ENCODE measurements around the gene RRAGD.

RRAGD gene, protein sequence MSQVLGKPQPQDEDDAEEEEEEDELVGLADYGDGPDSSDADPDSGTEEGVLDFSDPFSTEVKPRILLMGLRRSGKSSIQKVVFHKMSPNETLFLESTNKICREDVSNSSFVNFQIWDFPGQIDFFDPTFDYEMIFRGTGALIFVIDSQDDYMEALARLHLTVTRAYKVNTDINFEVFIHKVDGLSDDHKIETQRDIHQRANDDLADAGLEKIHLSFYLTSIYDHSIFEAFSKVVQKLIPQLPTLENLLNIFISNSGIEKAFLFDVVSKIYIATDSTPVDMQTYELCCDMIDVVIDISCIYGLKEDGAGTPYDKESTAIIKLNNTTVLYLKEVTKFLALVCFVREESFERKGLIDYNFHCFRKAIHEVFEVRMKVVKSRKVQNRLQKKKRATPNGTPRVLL

DNA sequence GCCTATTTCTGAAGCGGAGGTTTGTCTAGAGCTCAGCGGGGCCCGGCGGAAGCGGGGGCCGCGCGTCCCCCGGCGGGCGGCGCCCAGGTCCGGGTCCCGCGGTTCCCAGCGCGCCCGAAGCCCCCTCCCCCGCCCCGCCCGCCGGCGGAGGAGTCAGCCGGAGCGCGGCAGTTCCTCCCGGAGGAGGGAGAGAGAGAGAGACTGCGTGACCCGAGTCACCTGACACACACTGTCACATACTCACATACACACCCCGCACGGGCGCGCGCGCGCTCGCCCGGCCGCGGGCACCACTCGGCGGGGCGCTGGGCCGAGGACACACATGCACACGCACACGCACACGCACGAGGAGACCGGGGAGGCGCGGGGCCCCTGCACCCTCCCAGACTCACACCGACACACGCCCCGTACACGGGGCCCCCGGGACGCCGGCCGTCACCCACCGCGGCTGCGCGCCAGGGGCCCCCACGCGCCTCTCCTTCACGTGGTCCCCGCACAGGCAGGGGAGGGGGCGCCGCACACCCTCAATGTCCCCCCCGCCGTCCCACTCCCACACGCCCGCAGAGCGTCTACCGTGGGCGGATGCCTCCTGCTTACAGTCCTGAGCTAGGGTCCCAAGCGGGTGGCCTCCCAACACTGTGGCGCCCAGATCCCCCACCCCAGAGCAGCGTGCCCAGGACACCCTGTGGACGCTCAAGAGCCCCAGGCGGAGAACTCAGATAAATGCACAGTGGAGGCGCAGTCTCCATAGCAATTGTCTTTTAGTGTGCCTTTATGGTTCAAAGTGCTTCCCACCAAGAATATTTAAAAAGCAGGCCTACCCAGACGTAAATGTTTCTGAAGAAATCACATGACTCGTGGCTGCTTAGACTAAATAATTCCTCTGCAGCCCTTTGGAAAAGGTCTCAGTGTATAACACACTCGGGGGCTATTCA lies at the start of gene RRAGD:
Gene RRAGD (minus strand): TSS at position 203 of the 935 bp plus-strand sequence. CDS start 280 bp downstream, outside the sequence.
- Mint-ChIP-seq H3K27me3 (peaks cover 9% of the 10 kb centered on the region), H3K4me3 (peak within 1 kb of the TSS; percentile 93), H3K36me3 (no peaks in the 10 kb centered on the region), H3K9me3 (ENCODE audit: low read depth) (no peaks in the 10 kb centered on the region), H3K4me1 (ENCODE audit: low read depth) (peaks cover 19% of the 10 kb centered on the region), H3K27ac (peak within 1 kb of the TSS; percentile 93)

DNA sequence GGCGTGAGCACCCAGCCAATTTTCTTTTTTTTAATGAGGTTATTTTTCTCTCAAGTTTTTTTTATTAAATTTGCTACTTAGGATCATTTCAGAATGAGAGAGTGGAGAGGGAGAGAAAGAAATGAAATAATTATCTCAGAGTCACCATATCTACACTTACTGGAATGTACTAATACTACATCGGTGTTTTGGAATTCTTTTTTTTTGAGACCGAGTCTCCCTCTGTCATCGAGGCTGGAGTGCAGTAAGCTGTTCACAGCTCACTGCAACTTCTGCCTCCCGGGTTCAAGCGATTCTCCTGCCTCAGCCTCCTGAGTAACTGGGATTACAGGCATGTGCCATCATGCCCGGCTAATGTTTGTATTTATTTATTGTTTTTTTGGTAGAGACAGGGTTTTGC lies 48.6 kb upstream of the RRAGD start:
- Mint-ChIP-seq H3K9me3 (ENCODE audit: low read depth) (no peaks in the 10 kb centered on the region), H3K36me3 (no peaks in the 10 kb centered on the region), H3K4me1 (ENCODE audit: low read depth) (peaks cover 1% of the 10 kb centered on the region), H3K27ac (no peak overlapping the region), H3K27me3 (no peaks in the 10 kb centered on the region), H3K4me3 (no peak overlapping the region)

DNA sequence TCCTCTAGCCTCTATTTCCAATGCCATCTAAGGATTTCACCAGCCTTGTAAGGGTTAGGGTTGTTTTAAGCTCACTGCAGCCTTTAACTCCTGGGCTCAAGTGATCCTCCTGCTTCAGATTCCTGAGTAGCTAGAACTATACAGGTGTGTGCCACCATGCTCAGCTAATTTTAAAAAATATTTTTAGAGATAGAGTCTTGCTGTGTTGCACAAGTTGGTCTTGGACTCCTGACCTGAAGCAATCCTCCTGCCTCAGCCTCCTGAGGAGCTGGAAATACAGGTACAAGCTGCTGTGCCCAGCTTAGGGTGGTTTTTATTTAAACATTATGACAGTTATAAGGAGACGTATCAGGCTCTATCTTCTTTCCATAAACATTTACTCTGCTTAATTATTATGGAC lies 47.4 kb upstream of the RRAGD start:
- Mint-ChIP-seq H3K9me3 (ENCODE audit: low read depth) (no peaks in the 10 kb centered on the region), H3K4me1 (ENCODE audit: low read depth) (no peaks in the 10 kb centered on the region), H3K27me3 (no peaks in the 10 kb centered on the region), H3K27ac (no peak overlapping the region), H3K36me3 (no peaks in the 10 kb centered on the region), H3K4me3 (no peak overlapping the region)

DNA sequence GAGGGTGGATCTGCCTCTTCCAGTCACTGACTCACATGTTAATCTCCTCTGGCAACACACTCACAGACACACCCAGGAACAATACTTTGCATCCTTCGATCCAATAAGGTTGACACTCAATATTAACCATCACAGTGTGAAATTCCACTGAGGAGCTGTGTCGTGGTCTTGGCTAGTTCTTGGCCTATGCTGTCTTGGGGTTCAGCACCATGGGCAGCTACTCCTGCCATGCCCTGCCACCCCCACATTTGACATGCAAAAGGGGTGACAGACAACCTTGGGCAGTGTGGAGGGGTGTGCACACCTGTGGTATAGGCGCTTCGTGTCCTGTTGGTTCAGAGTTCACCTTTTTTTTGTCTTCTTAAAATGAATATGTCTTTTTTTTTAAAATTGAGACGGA lies 46.6 kb upstream of the RRAGD start:
- no peaks in the 10 kb centered on the region for H3K4me1 Mint-ChIP-seq (ENCODE audit: low read depth)
- H3K27ac Mint-ChIP-seq = no peak overlapping the region
- no peaks in the 10 kb centered on the region for H3K27me3 Mint-ChIP-seq
- peaks cover 4% of the 10 kb centered on the region for H3K36me3 Mint-ChIP-seq
- no peaks in the 10 kb centered on the region for H3K9me3 Mint-ChIP-seq (ENCODE audit: low read depth)
- H3K4me3 Mint-ChIP-seq = no peak overlapping the region

DNA sequence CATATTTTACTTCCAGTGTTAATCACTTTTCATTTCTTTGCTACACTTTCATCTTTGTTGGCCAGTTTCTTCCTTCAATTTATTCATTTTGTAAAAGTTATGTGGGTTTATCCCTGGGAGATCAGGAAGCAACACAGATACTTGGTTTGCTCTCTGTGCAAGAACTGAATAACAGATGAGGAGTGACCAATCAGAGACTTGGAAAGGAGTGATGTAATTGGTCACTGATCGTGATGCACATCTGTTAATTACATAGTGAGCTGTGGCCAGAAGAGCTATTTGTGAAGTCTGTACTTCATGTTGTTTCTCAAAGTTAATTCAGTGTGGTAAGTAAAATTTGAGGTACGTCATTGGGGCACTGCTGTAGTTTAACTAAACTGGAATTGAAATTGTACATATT lies 42.2 kb upstream of the RRAGD start:
- Mint-ChIP-seq H3K27ac (no peak overlapping the region), H3K4me3 (no peak overlapping the region), H3K4me1 (ENCODE audit: low read depth) (no peaks in the 10 kb centered on the region), H3K36me3 (peaks cover 4% of the 10 kb centered on the region), H3K9me3 (ENCODE audit: low read depth) (no peaks in the 10 kb centered on the region), H3K27me3 (no peaks in the 10 kb centered on the region)

DNA sequence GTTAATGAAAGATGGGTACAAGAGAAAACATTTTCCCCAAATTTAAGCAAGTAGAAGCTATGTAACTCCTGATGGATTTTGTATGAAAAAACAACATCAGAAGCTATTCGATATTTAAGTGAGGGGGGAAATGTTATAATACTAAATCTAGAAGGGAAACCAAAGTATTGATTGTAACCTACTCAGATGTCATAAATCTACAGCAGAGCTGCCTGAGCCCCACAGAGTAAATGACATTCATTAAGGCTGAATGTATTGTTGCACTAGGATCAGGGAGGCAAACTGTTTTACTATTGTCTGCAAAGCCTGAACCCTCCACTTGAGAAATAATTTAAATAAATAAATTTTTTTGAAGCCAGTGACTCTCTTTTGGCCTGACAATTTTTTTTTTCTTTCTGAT lies 40.2 kb upstream of the RRAGD start:
- no peaks in the 10 kb centered on the region for H3K9me3 Mint-ChIP-seq (ENCODE audit: low read depth)
- no peaks in the 10 kb centered on the region for H3K4me1 Mint-ChIP-seq (ENCODE audit: low read depth)
- H3K4me3 Mint-ChIP-seq = no peak overlapping the region
- H3K27ac Mint-ChIP-seq = no peak overlapping the region
- peaks cover 5% of the 10 kb centered on the region for H3K36me3 Mint-ChIP-seq
- no peaks in the 10 kb centered on the region for H3K27me3 Mint-ChIP-seq

DNA sequence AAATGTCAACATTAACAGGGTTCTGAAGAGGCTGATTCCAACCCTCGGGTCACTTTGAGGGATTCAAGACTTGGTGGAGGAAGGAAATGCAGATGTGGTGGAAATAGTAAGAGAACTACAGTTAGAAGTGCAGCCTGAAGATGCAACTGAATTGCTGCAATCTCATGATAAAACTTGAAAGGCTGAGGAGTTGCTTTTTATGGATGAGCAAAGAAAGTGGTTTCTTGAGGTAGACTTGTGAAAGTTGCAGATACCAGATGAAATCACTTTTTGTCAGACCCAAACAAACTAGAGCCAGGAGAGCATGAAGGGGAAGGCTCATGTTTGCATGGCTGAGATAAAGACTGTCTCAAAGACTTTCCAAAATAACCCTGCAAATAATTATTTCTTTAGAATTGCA lies 37.1 kb upstream of the RRAGD start:
- Mint-ChIP-seq H3K4me1 (ENCODE audit: low read depth) (no peaks in the 10 kb centered on the region), H3K27me3 (no peaks in the 10 kb centered on the region), H3K4me3 (no peak overlapping the region), H3K9me3 (ENCODE audit: low read depth) (no peaks in the 10 kb centered on the region), H3K27ac (no peak overlapping the region), H3K36me3 (peaks cover 4% of the 10 kb centered on the region)

DNA sequence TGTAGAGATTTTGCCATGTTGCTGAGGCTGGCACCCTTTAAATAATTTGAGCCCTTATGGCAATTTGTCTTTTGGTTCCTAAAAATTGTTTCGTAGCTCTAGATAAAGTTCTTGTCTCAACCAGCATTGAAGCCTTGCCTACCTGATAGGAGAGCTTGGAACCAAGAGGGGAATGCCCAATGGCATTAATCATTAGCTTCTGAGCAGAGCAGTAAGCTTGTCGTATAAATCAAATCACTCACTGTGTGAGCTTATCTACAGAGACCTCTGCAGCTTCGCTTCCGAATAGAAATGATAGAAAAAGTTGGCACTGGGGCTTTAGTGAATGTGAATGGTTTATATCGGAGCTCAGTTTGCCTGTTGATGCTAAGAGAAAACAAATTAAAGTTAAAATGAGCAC lies 31.6 kb upstream of the RRAGD start:
- no peaks in the 10 kb centered on the region for H3K4me1 Mint-ChIP-seq (ENCODE audit: low read depth)
- peaks cover 2% of the 10 kb centered on the region for H3K36me3 Mint-ChIP-seq
- no peaks in the 10 kb centered on the region for H3K27me3 Mint-ChIP-seq
- no peak overlapping the region for H3K27ac Mint-ChIP-seq
- H3K9me3 Mint-ChIP-seq (ENCODE audit: low read depth) = no peaks in the 10 kb centered on the region
- no peak overlapping the region for H3K4me3 Mint-ChIP-seq

DNA sequence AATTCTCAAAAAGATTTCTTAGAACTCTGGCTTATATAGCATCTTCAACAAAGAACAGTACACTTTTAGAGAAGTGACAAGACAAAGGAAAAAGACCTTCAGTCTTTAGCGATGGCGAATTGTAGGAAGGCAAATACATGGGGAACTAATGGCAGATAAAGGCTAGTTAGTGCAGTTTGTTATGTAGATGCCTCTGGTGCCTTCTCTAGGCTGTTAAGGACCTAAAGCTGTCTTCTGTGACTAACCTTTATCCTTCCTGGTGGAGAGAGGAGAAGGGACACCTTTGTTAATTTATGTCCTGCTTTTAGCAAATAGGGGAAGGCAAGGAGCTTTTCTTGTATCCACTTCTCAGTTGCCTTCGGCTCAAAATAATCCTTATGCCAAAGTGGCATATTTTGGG lies 28.1 kb upstream of the RRAGD start:
- H3K27ac Mint-ChIP-seq = no peak overlapping the region
- H3K27me3 Mint-ChIP-seq = no peaks in the 10 kb centered on the region
- no peaks in the 10 kb centered on the region for H3K36me3 Mint-ChIP-seq
- H3K4me1 Mint-ChIP-seq (ENCODE audit: low read depth) = peaks cover 3% of the 10 kb centered on the region
- H3K9me3 Mint-ChIP-seq (ENCODE audit: low read depth) = no peaks in the 10 kb centered on the region
- no peak overlapping the region for H3K4me3 Mint-ChIP-seq

DNA sequence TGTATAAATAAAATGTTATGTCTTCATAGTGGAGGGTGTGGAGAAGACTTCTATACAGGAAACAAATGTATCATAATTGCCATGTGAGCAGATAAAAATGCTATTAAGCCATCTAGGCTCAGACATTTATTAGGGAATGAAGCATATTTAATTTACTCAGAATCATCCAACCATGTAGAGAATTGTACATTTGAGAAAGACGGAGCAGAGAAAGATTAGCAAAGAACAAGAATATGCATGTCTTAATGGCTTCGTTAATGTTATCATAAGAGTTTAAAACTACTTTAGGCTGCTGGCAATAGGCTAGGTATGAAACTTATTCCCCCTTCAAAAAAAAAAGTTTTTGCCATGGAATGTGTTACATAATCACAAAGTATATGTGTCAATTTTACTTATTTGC lies 26.9 kb upstream of the RRAGD start:
- H3K4me3 Mint-ChIP-seq = no peak overlapping the region
- no peak overlapping the region for H3K27ac Mint-ChIP-seq
- H3K36me3 Mint-ChIP-seq = no peaks in the 10 kb centered on the region
- H3K4me1 Mint-ChIP-seq (ENCODE audit: low read depth) = peaks cover 9% of the 10 kb centered on the region
- no peaks in the 10 kb centered on the region for H3K27me3 Mint-ChIP-seq
- H3K9me3 Mint-ChIP-seq (ENCODE audit: low read depth) = no peaks in the 10 kb centered on the region

DNA sequence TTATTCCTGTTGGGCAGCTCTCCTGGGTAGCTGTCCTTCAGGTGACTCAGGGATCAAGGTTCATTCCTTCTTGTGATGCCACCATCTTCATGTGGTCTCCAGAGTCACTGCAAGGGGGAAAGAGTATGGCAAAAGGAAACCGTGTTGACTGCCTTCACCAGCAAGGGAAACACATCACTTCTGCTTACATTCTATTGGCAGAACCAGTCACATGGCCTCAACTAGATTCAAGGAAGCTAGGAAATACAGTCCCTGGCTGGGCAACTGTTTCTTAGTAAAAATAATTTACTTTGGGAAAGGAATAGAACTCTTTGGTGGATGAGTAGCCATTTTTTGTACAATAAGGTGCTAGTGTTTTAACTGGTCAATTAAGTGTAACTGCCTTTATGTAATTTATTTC lies 26.2 kb upstream of the RRAGD start:
- no peaks in the 10 kb centered on the region for H3K36me3 Mint-ChIP-seq
- H3K4me3 Mint-ChIP-seq = no peak overlapping the region
- no peaks in the 10 kb centered on the region for H3K27me3 Mint-ChIP-seq
- no peak overlapping the region for H3K27ac Mint-ChIP-seq
- H3K4me1 Mint-ChIP-seq (ENCODE audit: low read depth) = peaks cover 12% of the 10 kb centered on the region
- no peaks in the 10 kb centered on the region for H3K9me3 Mint-ChIP-seq (ENCODE audit: low read depth)

DNA sequence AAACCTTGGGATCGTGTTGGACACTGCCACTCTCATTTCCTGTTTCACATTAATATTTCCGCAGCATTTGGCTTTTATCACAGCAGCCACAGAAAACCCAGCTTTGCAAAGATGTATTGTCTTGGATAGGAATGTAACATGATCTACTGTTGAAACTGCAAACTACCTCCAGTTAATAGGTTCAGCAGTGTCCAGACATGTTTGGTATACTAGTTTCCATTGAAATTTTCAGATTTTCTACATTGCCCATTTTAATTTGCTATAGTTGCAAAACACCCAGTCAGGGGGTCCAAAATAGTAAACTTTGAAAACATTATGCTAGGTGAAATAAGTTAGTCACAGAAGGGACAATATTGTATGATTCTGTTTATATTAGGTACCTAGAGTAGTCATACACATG lies 24.2 kb upstream of the RRAGD start:
- Mint-ChIP-seq H3K27ac (no peak overlapping the region), H3K9me3 (ENCODE audit: low read depth) (no peaks in the 10 kb centered on the region), H3K4me1 (ENCODE audit: low read depth) (peaks cover 22% of the 10 kb centered on the region), H3K27me3 (no peaks in the 10 kb centered on the region), H3K4me3 (no peak overlapping the region), H3K36me3 (no peaks in the 10 kb centered on the region)

DNA sequence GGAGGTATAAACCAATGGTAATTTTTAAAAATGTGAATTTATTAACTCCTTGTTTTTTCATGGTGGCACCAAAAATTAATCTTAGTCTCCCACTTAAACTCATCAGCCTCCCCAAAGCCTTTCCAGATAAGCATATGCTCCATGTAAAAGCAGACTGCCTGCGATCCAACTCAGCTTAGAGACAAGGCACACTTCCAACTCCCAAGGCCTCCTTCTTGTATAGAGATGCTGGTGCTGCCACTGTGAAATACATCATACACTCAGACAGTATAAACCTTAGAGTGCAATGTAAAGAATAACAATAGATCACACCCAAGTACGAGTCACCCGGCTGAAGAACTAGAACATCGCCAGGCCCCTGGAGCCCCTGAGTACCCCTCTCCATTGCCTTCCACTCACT lies 22.9 kb upstream of the RRAGD start:
- H3K27me3 Mint-ChIP-seq = no peaks in the 10 kb centered on the region
- no peaks in the 10 kb centered on the region for H3K36me3 Mint-ChIP-seq
- no peak overlapping the region for H3K4me3 Mint-ChIP-seq
- H3K4me1 Mint-ChIP-seq (ENCODE audit: low read depth) = peaks cover 22% of the 10 kb centered on the region
- H3K27ac Mint-ChIP-seq = no peak overlapping the region
- no peaks in the 10 kb centered on the region for H3K9me3 Mint-ChIP-seq (ENCODE audit: low read depth)

DNA sequence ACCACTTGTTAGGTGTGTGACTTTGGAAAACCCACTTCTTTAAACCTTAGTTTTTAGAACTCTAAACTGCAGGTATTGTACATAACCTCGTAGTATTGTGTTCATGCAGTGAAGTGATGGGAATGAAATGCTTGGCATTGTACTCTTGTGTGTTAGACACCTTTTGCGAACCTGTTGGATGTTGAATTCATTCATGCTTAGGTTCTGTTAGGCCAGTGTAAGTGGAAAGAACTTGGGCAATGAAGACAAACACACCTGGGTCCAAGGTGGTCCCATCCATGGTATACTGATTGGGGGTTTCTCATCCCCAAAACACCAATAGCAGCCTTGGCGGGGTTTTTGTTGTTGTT lies 22.1 kb upstream of the RRAGD start:
- peaks cover 22% of the 10 kb centered on the region for H3K4me1 Mint-ChIP-seq (ENCODE audit: low read depth)
- H3K27ac Mint-ChIP-seq = peak overlapping the region; percentile 72
- no peaks in the 10 kb centered on the region for H3K27me3 Mint-ChIP-seq

More for the DNA sequence above, 22.1 kb upstream of the RRAGD start:
- H3K36me3 Mint-ChIP-seq = no peaks in the 10 kb centered on the region
- no peaks in the 10 kb centered on the region for H3K9me3 Mint-ChIP-seq (ENCODE audit: low read depth)
- H3K4me3 Mint-ChIP-seq = peak overlapping the region; percentile 87
